GM23338 (cell line): ENCODE measurements around the gene PQBP1. TPM values are rescaled to one million over a fixed set of nuclear protein-coding genes. Genes with fewer than 3 reads are reported as not detected.

ENCODE experiments used
- ATAC-seq: fragments of 200-7000 bp; cut with Tn5 transposase; 3 replicates; pipeline ENCODE4 v1.9.1; 2020
- DNase-seq: peaks from one replicate; pipeline ENCODE4 v3.0.0-alpha.2; 2015; ENCODE audit warnings: low spot score
- H2AFZ ChIP-seq: fragments of 200-600 bp; sonication (generic); 2 replicates; pipeline ENCODE4 v1.8.0; 2016; ENCODE audit warnings: antibody characterized with exemption, mild to moderate bottlenecking, moderate library complexity
- H3F3A ChIP-seq: fragments of 200-600 bp; sonication (generic); replicated peaks from 2 replicates; pipeline ENCODE4 v1.8.0; 2017; ENCODE audit warnings: antibody characterized with exemption, mixed run types, low read depth
- H3K27ac ChIP-seq: fragments of 200-600 bp; sonication (generic); 2 replicates; pipeline ENCODE4 v1.6.1; 2016; ENCODE audit warnings: low read depth
- H3K27me3 ChIP-seq: fragments of 200-600 bp; sonication (generic); 2 replicates; pipeline ENCODE4 v1.8.0; 2016; ENCODE audit warnings: mild to moderate bottlenecking, mixed run types, moderate library complexity; ENCODE audit not compliant: insufficient read depth
- H3K36me3 ChIP-seq: fragments of 200-600 bp; sonication (generic); 2 replicates; pipeline ENCODE4 v1.8.0; 2016; ENCODE audit warnings: mild to moderate bottlenecking; ENCODE audit not compliant: insufficient read depth
- H3K4me1 ChIP-seq: fragments of 200-600 bp; sonication (generic); 2 replicates; pipeline ENCODE4 v1.8.0; 2016; ENCODE audit warnings: mild to moderate bottlenecking, moderate library complexity; ENCODE audit not compliant: insufficient read depth
- H3K4me2 ChIP-seq: fragments of 200-600 bp; sonication (generic); 2 replicates; pipeline ENCODE4 v1.7.1; 2017; ENCODE audit warnings: mixed run types
- H3K4me3 ChIP-seq: fragments of 200-600 bp; sonication (generic); 2 replicates; pipeline ENCODE4 v1.6.1; 2016; ENCODE audit warnings: mixed run types
- H3K79me2 ChIP-seq: fragments of 200-600 bp; sonication (generic); replicated peaks from 2 replicates; pipeline ENCODE4 v1.8.0; 2017; ENCODE audit warnings: mild to moderate bottlenecking; ENCODE audit not compliant: insufficient read depth
- H3K9me2 ChIP-seq: fragments of 200-600 bp; sonication (generic); 2 replicates; pipeline ENCODE4 v1.8.0; 2017; ENCODE audit not compliant: insufficient read depth
- H4K20me1 ChIP-seq: fragments of 200-600 bp; sonication (generic); replicated peaks from 2 replicates; pipeline ENCODE4 v1.8.0; 2017; ENCODE audit warnings: mild to moderate bottlenecking; ENCODE audit not compliant: insufficient read depth
- H3K27ac Mint-ChIP-seq: 2 replicates; pipeline ENCODE4 v1.8.0; 2020; ENCODE audit warnings: inconsistent platforms, mild to moderate bottlenecking, moderate library complexity, mixed read lengths
- H3K27me3 Mint-ChIP-seq: 3 replicates; pipeline ENCODE4 v1.8.0; 2022; ENCODE audit warnings: low read depth, mild to moderate bottlenecking, moderate library complexity, mixed read lengths, inconsistent platforms; ENCODE audit not compliant: insufficient read depth, poor library complexity
- H3K36me3 Mint-ChIP-seq: 3 replicates; pipeline ENCODE4 v1.8.0; 2021; ENCODE audit warnings: low read depth, mild to moderate bottlenecking, inconsistent platforms, moderate library complexity, mixed read lengths
- H3K4me1 Mint-ChIP-seq: 3 replicates; pipeline ENCODE4 v1.8.0; 2020; ENCODE audit warnings: mild to moderate bottlenecking, inconsistent platforms, mixed read lengths
- H3K4me3 Mint-ChIP-seq: 3 replicates; pipeline ENCODE4 v1.8.0; 2021; ENCODE audit warnings: moderate library complexity, mild to moderate bottlenecking, inconsistent platforms, mixed read lengths
- H3K9me3 Mint-ChIP-seq: 3 replicates; pipeline ENCODE4 v1.8.0; 2020; ENCODE audit warnings: moderate library complexity, mild to moderate bottlenecking, inconsistent platforms, mixed read lengths
- CREB1 ChIP-seq: fragments of 250-450 bp; sonication (Bioruptor Pico); IDR thresholded peaks from 2 replicates; pipeline ENCODE4 v1.5.0; 2020; ENCODE audit warnings: low read depth, mild to moderate bottlenecking, moderate library complexity
- JUNB ChIP-seq: IDR thresholded peaks from one replicate; pipeline ENCODE4 v1.6.1; 2016; ENCODE audit warnings: antibody characterized with exemption; ENCODE audit not compliant: unreplicated experiment
- NANOG ChIP-seq: IDR thresholded peaks from 2 replicates; pipeline ENCODE4 v1.6.1; 2016; ENCODE audit warnings: antibody characterized with exemption, borderline replicate concordance
- STAT1 ChIP-seq: IDR thresholded peaks from one replicate; pipeline ENCODE4 v1.6.1; 2016; ENCODE audit warnings: antibody characterized with exemption; ENCODE audit not compliant: unreplicated experiment
- polyA plus RNA-seq: library from polyadenylated mRNA; unstranded; fragments of >200 nt; fragmentation: Nextera tagmentation; extraction: Ambion mirVana; gene quantifications from 2 replicates; pipeline ENCODE4 v1.2.1, GENCODE V29; 2016
- total RNA-seq: library from RNA; depleted of rRNA; stranded (reverse); fragments of >200 nt; shearing (Covaris generic); gene quantifications from 2 replicates; pipeline ENCODE4 v1.2.3, GENCODE V29; 2014

Gene PQBP1
- total and polyA plus RNA-seq, 2 experiments from 2014 or later: 63.4 to 130 TPM

- no peak overlapping the region; the same call in 1 of the 2 replicates for H3K27ac ChIP-seq
- H3K4me3 Mint-ChIP-seq: peak overlapping the region; percentile 93
- no peaks in the 10 kb centered on the region for H3K9me2 ChIP-seq
- peaks cover 4% of the 10 kb centered on the region; the same call in 2 of the 3 replicates for H3K9me3 Mint-ChIP-seq
- peaks cover 26% of the 10 kb centered on the region for H3K79me2 ChIP-seq
- peak overlapping the region; percentile 94 for H3K27ac Mint-ChIP-seq
- no peak for TF ChIP-seq NANOG
- H3K4me2 ChIP-seq: peak overlapping the region; percentile 82
- peaks cover 32% of the 10 kb centered on the region for H3K4me1 Mint-ChIP-seq
- H3K36me3 ChIP-seq: peaks cover 25% of the 10 kb centered on the region; the same call in 1 of the 2 replicates
- peaks cover 14% of the 10 kb centered on the region; the same call in 1 of the 2 replicates for H3K4me1 ChIP-seq
- H3K4me3 ChIP-seq: peak overlapping the region; percentile 71
- no peak overlapping the region for H2AFZ ChIP-seq
- H4K20me1 ChIP-seq: peaks cover 7% of the 10 kb centered on the region
- H3K36me3 Mint-ChIP-seq: peaks cover 41% of the 10 kb centered on the region
- H3F3A ChIP-seq: peaks cover 33% of the 10 kb centered on the region
- H3K27me3 ChIP-seq: no peaks in the 10 kb centered on the region
- peak; percentile 1; the same call in 2 of the 3 replicates for ATAC-seq
- no peak for DNase-seq
- H3K27me3 Mint-ChIP-seq: peaks cover 18% of the 10 kb centered on the region
Observed at GRCh38 chrX:48910926-48911411, 13.2 kb downstream of the PQBP1 start.

GRCh38 chrX:48911412-48912182, 13.9 kb downstream of the PQBP1 start, which contains the start of gene SLC35A2:
TSS of gene SLC35A2 (minus strand) at chrX:48911646. CDS start at chrX:48911636, 10 bp downstream.
- H2AFZ ChIP-seq: no peak within 1 kb of the TSS
- peak within 1 kb of the TSS; percentile 96 for H3K27ac ChIP-seq
- peaks cover 32% of the 10 kb centered on the region for H3K79me2 ChIP-seq
- Mint-ChIP-seq H3K9me3 (peaks cover 4% of the 10 kb centered on the region; the same call in 2 of the 3 replicates), H3K27me3 (peaks cover 18% of the 10 kb centered on the region), H3K36me3 (peaks cover 47% of the 10 kb centered on the region), H3K4me1 (peaks cover 32% of the 10 kb centered on the region), H3K4me3 (peak within 1 kb of the TSS; percentile 93), H3K27ac (peak within 1 kb of the TSS; percentile 94)
- H3K4me1 ChIP-seq: peaks cover 18% of the 10 kb centered on the region; the same call in 1 of the 2 replicates
- H3K36me3 ChIP-seq: peaks cover 29% of the 10 kb centered on the region; the same call in 1 of the 2 replicates
- H3K4me2 ChIP-seq: peak within 1 kb of the TSS; percentile 82
- peaks cover 13% of the 10 kb centered on the region for H4K20me1 ChIP-seq
- ATAC-seq: peak; percentile 61
- peak within 1 kb of the TSS; percentile 71 for H3K4me3 ChIP-seq
- DNase-seq: peak; percentile 88
- no peak for TF ChIP-seq JUNB
- TF ChIP-seq CREB1 (CRISPR knock-in tag): peak; percentile 86
- peaks cover 35% of the 10 kb centered on the region for H3F3A ChIP-seq
- H3K9me2 ChIP-seq: no peaks in the 10 kb centered on the region
- H3K27me3 ChIP-seq: no peaks in the 10 kb centered on the region

GRCh38 chrX:48913605-48914366, 16.1 kb downstream of the PQBP1 start:
- peak overlapping the region; percentile 96; the same call in 1 of the 2 replicates for H3K27ac ChIP-seq
- H4K20me1 ChIP-seq: peaks cover 13% of the 10 kb centered on the region
- no peak for TF ChIP-seq STAT1
- no peak for TF ChIP-seq NANOG
- Mint-ChIP-seq H3K9me3 (peaks cover 10% of the 10 kb centered on the region), H3K27me3 (peaks cover 28% of the 10 kb centered on the region), H3K4me3 (peak overlapping the region; percentile 98), H3K4me1 (peaks cover 34% of the 10 kb centered on the region), H3K36me3 (peaks cover 66% of the 10 kb centered on the region), H3K27ac (no peak overlapping the region; the same call in 1 of the 2 replicates)
- peaks cover 18% of the 10 kb centered on the region; the same call in 1 of the 2 replicates for H3K4me1 ChIP-seq
- peaks cover 34% of the 10 kb centered on the region; the same call in 1 of the 2 replicates for H3K36me3 ChIP-seq
- no peaks in the 10 kb centered on the region for H3K9me2 ChIP-seq
- peaks cover 54% of the 10 kb centered on the region for H3K79me2 ChIP-seq
- peak overlapping the region; percentile 82 for H3K4me2 ChIP-seq
- ATAC-seq (no peak), DNase-seq (no peak)
- peaks cover 37% of the 10 kb centered on the region for H3F3A ChIP-seq
- H2AFZ ChIP-seq: no peak overlapping the region
- peak overlapping the region; percentile 87; the same call in 1 of the 2 replicates for H3K4me3 ChIP-seq
- no peaks in the 10 kb centered on the region for H3K27me3 ChIP-seq
